Measurements from ENCODE around the gene HCK.
"Not testable (repeated sequence)": the region's sequence is repeated elsewhere in the genome, so short reads cannot be mapped to it uniquely, and the experiment has no call there.

The HCK gene

DNA sequence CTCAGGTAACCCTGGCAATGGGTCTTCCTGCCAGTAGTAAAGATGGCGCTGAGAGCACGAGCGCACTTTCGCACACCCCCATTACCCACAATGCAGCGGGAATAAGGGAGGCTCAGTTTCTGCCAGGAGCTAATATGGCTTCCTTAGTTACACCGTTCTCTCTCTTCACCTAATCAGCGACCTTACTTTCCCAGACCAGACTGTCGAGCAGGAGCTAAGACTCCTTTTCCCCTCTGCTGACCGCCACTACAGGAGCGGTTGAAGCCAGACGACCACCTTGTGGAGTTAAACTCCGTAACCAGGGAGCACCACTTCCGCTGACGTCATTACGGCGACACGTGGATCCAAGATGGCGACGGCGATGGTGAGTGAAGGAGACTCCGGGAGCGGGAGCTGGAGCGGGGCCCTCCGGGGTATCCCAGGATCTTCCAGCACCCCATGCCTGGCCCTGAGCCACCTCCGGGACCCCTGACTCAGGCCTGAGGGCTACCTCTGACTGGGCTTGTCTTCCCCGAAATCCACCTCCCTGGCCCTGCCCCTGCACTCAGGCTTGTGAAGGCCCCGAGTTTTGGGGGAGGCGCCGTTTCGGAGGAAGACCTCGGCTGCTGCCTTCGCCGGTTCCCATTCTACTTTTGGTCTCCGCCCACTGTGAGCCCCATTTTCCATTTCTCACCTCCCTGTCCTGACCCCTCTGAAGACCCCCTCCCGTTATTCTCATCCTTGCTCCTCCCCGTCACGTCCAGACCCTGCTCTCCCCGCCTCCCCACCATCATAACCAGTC is 57.5 kb downstream of the HCK start, which contains the start of gene TM9SF4:
Gene TM9SF4, plus strand, starts transcription at position 323 of the 781 bp plus-strand sequence. Its CDS starts 27 bp downstream, at position 350.
- peak; percentile 98 for DNase-seq

DNA sequence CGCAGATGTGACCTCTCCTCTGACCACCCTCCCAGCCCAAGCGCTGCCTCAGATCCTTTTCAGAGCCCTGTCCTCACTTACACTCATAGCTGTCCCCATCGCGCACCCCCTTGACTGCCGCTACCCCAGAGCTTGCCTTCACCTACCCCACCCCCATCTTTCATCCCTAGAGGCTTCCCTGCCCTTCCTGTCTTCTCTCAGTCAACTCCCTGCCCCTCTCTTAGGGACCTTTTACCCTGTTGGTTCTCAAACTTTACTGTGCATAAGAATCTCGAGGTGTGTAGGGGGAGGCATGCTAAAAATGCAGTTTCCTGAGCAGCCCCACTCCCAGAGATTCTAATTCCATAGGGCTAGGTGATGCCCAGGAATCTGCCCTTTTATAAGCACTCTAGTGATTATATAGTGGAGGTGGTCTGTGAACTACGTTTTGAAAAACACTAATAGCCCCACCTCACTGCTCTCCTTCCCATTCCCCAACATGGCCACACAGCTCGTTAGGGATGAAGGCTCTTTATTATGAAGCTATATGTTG is 58.2 kb downstream of the HCK start:
- peak; percentile 63 for DNase-seq

- DNase-seq = no peak
Observed at GRCh38 chr20:32110727-32111126, 58.7 kb downstream of the HCK start.

DNA sequence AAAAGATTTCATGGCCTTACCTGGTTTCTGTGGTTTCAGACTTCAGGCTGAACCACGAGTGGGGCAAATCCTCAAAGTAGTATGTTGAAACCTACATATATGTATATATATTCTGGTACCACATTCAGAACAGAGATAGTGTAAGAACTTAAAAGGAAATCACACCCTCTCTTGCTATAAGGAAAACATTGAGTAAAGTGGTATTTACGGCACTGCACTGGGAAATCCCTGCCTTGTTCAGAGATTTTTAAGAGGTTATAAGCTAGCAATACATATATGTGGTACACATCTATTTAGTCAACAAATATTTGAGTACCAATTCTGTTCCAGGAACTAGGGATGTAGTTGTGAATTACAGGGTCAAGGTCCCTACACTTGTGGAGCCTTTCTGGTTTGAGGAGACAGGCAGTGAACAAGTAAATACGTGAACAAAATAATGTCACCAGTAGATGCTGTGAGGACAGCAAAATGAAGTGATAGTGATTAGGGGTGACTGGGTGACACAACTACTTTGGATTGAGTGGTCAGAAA is 59.2 kb downstream of the HCK start:
- DNase-seq = no peak

DNA sequence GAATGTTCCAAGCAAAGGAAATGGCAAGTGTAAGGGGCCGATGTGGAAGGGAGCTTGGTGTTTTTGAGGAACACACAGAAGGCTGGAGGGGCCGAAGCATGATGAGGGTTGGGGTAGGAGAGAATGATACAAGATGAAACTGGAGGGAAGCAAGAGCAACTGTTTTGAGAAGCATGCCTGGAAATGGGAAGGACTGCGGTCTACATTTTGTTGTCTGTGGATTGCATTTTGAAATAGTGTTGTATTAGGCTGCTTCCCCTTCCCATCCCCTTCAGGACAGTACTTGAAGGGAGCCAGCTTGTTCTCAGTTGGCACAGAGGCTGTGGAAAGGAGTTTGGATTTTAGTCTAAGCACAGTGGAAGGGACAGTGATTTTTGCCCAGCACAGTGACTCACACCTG is 59.7 kb downstream of the HCK start:
- no peak for DNase-seq

DNA sequence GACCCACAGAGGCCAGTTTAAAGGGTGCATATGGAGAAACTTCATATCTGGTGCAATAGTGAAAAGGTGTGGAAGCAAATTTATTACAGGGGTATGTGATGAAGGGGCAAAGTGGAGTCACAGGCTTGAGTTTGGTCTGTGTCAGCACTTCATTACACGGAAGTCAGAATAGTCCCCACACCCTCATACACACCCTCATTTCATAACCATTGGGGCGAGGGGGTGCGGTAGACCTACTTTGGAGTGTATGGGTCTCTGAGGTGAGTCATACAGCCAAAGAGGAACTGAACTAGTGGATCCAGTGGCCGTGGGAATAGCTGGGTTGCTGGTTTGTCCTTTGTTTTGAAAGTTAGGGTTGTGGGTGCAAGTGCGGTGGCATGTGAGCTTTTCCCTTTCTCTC is 60.8 kb downstream of the HCK start:
- no peak for DNase-seq

GRCh38 chr20:32113591-32114260 is 61.7 kb downstream of the HCK start:
- no peak for DNase-seq

DNA sequence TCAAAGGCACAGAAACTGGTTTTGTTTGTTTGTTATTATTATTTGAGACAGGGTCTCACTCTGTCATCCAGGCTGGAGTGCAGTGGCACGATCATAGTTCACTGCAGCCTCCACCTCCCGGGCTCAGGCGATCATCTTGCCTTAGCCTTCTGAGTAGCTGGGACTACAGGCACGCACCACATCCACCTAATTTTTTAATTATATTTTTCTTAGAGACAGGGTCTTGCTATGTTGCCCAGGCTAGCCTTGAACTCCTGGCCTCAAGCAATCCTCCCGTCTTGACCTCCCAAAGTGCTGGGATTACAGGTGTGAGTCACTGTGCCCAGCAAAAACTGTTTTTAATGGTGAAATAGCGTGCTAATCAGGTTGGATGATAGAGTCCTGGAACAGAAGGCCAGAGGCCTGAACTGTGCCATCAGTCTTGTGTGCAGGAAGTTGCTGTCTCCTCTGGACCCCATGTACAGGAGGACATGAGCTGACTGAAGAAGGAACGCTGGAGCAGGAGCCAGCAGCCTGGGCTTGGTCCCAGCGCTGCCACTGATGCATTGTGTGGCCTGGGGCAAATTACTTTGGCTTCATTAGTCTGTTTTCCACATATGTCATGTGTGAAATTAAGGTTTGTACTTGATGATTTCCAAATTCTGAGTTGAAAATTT is 62.4 kb downstream of the HCK start:
- no peak for DNase-seq

DNA sequence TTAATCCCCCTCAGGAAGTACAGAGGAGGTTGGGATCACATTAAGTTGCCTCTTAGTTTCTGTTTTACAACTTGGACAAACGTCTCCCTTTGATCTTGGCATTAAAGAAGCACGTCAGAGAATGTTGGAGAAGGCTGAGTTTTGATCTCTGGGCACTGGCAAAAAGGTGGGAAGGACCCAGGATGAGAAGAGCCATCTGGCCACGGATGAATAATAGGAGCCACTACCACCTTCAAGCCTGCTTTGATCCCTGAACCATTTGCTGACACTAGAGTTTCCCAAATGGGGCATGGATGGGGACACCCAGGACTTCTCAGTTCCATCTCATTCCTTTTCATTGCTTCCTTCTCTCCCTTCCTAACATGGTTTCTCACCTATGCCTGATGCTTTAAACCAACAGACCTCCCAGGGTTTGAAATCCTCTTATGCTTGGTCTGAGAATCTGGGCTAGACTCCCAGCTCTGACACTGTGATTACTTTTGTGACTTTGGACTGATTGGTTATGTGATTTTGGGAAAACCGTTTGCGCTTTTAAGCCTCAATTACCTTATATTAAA is 63.2 kb downstream of the HCK start:
- no peak for DNase-seq

DNA sequence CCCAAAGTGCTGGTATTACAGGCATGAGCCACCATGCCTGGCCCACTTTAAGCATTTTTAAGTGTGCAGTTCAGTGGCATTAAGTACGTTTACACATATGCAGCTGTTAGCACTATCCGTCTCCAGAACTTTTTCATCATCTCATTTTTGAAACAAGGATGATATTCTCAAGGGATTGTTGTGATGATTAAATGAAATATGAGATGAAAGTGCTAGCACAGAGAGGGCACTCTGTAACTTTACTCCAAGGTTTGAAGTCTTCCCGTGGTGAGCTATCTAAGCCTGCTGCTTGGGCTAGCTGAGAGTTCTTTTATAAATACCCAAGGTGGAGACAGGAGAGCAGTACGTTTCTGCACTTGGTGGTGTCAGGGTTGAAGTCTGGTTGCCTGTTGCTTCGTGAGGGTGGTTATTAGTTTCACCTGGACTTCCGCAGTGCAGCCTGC is 64.1 kb downstream of the HCK start:
- no peak for DNase-seq

GRCh38 chr20:32116796-32117195 is 64.8 kb downstream of the HCK start:
- DNase-seq = not testable (repeated sequence)

- not testable (repeated sequence) for DNase-seq
Observed at GRCh38 chr20:32118427-32118826, 66.4 kb downstream of the HCK start.

DNA sequence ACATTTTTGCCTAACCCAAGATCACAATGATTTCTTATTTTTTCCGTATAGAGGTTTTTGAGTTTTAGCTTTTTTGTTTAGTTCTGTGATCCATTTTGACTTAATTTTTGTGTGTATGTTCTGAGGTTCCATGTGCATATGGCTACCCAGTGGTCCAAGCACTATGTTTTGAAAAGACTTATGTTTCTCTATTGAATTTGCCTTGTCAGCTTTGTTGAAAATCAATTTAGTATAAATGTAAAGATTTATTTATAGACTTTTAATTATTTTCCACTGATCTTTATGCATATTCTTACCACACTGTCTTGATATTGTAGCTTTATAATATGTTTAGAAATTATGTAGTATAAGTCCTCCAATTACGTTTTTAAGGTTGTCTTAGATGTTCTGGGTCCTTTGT is 67.7 kb downstream of the HCK start:
- DNase-seq = no peak

- DNase-seq = not testable (repeated sequence)
Observed at GRCh38 chr20:32121908-32122307, 69.9 kb downstream of the HCK start.

- DNase-seq = no peak
Observed at GRCh38 chr20:32123088-32123487, 71.0 kb downstream of the HCK start.

GRCh38 chr20:32124916-32125454 is 72.9 kb downstream of the HCK start:
- DNase-seq = no peak

DNA sequence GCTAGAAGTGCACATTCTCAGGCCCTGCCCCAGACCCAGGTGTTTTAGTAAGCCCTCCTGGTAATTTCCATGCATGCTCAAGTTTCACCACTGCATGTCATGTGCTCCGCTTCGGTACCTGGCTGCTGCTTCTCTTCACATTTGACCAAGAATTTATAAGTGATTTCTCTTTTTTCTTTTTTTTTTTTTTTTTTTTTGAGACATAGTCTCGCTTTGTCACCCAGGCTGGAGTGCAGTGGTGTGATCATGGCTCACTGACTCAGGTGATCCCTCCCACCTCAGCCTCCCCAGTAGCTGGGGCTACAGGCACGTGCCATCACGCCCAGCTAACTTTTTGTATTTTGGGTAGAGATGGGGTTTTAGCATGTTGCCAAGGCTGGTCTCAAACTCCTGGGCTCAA is 73.5 kb downstream of the HCK start:
- DNase-seq = no peak

DNA sequence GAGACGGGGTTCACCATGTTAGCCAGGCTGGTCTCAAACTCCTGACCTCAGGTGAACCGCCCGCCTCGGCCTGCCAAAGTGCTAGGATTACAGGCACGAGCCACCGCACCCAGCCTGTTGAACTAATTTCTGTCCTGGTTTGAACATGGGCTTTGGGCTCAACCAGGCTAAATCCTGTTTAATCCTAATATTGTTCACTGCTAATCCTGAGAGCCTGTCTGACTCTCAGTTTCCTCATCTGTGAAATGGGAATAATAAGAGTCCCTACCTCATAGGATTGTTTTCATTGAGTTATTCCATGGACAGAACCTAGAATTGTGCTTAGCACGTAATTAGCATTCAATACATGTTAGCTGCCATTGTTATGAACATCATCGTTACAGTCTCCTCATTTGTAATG is 74.9 kb downstream of the HCK start:
- DNase-seq = no peak

DNA sequence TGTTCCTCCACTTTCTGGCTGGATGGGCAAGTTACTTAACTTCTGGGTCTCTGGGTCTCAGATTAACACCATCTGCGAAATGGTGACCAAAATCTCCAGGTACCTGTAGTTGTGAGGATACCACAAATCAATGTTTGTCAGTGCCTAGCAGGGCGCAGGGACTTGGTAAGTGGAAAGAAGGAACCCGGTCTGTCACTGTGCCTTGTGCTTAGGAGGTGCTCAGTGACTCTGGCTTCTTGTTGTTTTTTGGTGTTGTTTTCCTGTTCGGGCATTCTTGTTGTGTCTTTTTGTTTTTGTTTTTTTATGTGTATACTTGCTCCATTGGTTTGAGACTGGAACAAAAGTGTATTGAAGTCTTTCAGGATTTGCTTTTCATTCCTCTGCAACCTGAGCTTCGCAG is 75.3 kb downstream of the HCK start:
- DNase-seq = no peak

GRCh38 chr20:32128167-32128566 is 76.1 kb downstream of the HCK start:
- no peak for DNase-seq

- no peak for DNase-seq
Observed at GRCh38 chr20:32129863-32130262, 77.8 kb downstream of the HCK start.

- no peak for DNase-seq
Observed at GRCh38 chr20:32130352-32130751, 78.3 kb downstream of the HCK start.

DNA sequence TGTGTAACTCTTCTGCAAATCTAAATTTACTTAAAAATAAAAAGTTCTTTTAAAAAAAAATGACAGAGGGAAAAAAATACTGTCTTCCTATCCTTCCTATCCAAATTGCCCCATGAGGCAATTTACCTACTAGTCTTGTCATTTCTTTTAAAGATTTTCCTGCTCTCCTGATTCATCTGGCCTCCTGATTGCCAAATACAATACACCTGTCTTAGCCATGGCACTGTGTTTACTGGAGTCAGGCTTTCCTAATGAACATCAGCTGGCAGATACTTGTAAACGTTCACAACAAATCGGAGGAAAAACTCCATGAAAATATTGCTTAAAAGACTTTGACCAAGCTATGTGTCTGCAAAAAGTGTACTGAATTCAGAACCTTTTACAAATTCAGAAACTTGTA is 78.9 kb downstream of the HCK start:
- no peak for DNase-seq
